ENCODE data around the gene CAMK1. TPM values are rescaled to one million over a fixed set of nuclear protein-coding genes. Genes with fewer than 3 reads are reported as not detected.

CAMK1 gene
- total and polyA plus RNA-seq, 2 donors (not counting 3 experiments of a cell fraction or from before 2014, with no cell fraction given): 23.5 to 28.4 TPM

DNA sequence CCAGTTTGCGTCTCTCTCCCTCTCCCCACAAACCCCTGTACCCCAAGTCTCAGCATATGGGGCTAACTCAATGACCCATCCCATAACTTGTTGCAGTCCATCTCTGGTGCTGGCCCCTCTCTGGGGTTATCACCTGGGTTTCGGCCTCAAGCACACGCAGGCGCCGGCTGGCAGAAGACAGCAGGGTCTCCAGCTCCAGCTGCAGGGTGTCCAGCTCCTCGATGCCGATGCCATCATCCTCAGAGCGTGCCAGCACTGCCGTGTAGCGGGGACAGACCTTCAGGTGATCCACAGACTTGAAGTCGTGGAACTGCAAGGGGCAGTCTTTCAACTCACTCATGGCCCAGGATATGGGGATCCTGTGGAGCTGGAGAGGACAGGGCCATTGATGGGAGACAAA lies 21.4 kb upstream of the CAMK1 start:
- Histone ChIP-seq H3K9me1 (replicated peaks; ENCODE audit: control insufficient read depth, extremely low read depth, insufficient read depth, low read length) (no peaks in the 10 kb centered on the region), H3K4me3 (replicated peaks in 1 of 3; ENCODE audit: insufficient read depth in 1 of 3, low read depth in 1 of 3, low read length in 3 of 3) (no peak overlapping the region), H3K79me2 (ENCODE audit: control insufficient read depth, insufficient read depth, low read length) (peaks cover 32% of the 10 kb centered on the region), H3K4me1 (ENCODE audit: control insufficient read depth, extremely low read depth, insufficient read depth, low read length) (peaks cover 13% of the 10 kb centered on the region), H3K4me2 (ENCODE audit: insufficient read depth, low read length) (peak overlapping the region; percentile 56), H3K36me3 (ENCODE audit: control insufficient read depth in 2 of 2, extremely low read depth in 1 of 2, insufficient read depth in 2 of 2, low read length in 2 of 2) (peaks cover 0 to 3% of the 10 kb centered on the region in 2 experiments), H3K9me3 (replicated peaks; ENCODE audit: control insufficient read depth, insufficient read depth, low read length) (no peaks in the 10 kb centered on the region), H3K9ac (replicated peaks; ENCODE audit: extremely low read depth, insufficient read depth, low read length) (no peak overlapping the region), H3K27me3 (ENCODE audit: control insufficient read depth in 2 of 2, insufficient read depth in 2 of 2, low read length in 2 of 2) (no peaks in the 10 kb centered on the region), H2AFZ (ENCODE audit: low read depth, low read length) (no peak overlapping the region), H4K20me1 (replicated peaks; ENCODE audit: control insufficient read depth, extremely low read depth, insufficient read depth, low read length) (no peaks in the 10 kb centered on the region), H3K27ac (ENCODE audit: insufficient read depth, low read depth, low read length) (no peak overlapping the region)
- ChIA-PET POLR2A (no interaction called here), CTCF (interaction anchor here (1.3 to 1.7 kb wide), 2 partner anchors 9 to 42 kb away, joined by 3 to 4 read pairs; partner anchors contain the start of gene OGG1)
- no TSS peak for BruUV-seq (replicated peaks)
- intact Hi-C loops (cut with micrococcal nuclease) (loop anchor here (5.0 kb wide), 1 partner anchor 74 kb away; no protein-coding TSS in a partner anchor), dilution Hi-C loops (cut with MboI; ENCODE audit: extremely low pct_ligation_motif_present, low sequenced_read_pairs) (no loop called here)
- FAIRE-seq: no peak
- TF ChIP-seq POLR2A (IDR thresholded peaks at IDR 0.05; ENCODE audit: low read depth, low read length) (no peak), POLR2AphosphoS5 (IDR thresholded peaks at IDR 0.05; ENCODE audit: insufficient read depth, low read depth, low read length) (no peak), JUN (IDR thresholded peaks at IDR 0.05; ENCODE audit: borderline replicate concordance, insufficient read depth, insufficient read length, low read depth) (no peak), MYC (IDR thresholded peaks at IDR 0.05; ENCODE audit: low read depth, low read length) (no peak), FOS (IDR thresholded peaks at IDR 0.05; ENCODE audit: borderline replicate concordance, insufficient read depth, low read length) (no peak), GATA2 (IDR thresholded peaks at IDR 0.05; ENCODE audit: insufficient read depth, insufficient read length, low read depth, low read length) (no peak), CTCF (IDR thresholded peaks at IDR 0.05; ENCODE audit: extremely low read depth in 1 of 2, insufficient read depth in 1 of 2, low read depth in 1 of 2, low read length in 2 of 2) (no peak), EZH2 (IDR thresholded peaks at IDR 0.05; ENCODE audit: borderline replicate concordance, low read depth, low read length, severe bottlenecking) (no peak), MAX (IDR thresholded peaks at IDR 0.05; ENCODE audit: insufficient read depth, insufficient read length) (no peak)
- no peak for DNase-seq (ENCODE audit: low read depth, low spot score)
